K562 (cell line): ENCODE measurements around the gene HES6. TPM values are rescaled to one million over a fixed set of nuclear protein-coding genes. Genes with fewer than 3 reads are reported as not detected.
A peak's percentile ranks its signal among the peaks of the same experiment; 100 is the strongest.

Experiments used
- ARID4B ChIP-seq: sonication (generic); formaldehyde crosslinking; IDR thresholded peaks from 2 replicates; pipeline ENCODE4 v1.8.0; 2022; ENCODE audit warnings: mild to moderate bottlenecking, missing genetic modification reagents
- FOXK2 ChIP-seq, 2 experiments: fragments of 450-650 bp; IDR thresholded peaks in 1 of 2; conservative IDR thresholded peaks in 1 of 2; 2 replicates each; pipeline ENCODE4 v1.6.1; 2016; ENCODE audit warnings: low read depth in 2 of 2, mild to moderate bottlenecking in 1 of 2
- MGA ChIP-seq: fragments of 450-650 bp; IDR thresholded peaks from 2 replicates; pipeline ENCODE4 v1.6.1; 2016; ENCODE audit warnings: mild to moderate bottlenecking, moderate library complexity
- TAF7 ChIP-seq: fragments of 450-650 bp; IDR thresholded peaks from 2 replicates; pipeline ENCODE4 v1.6.1; 2016; ENCODE audit warnings: missing genetic modification characterization, missing compliant biosample characterization
- ZNF511 ChIP-seq: sonication (generic); formaldehyde crosslinking; IDR thresholded peaks from 2 replicates; pipeline ENCODE4 v1.8.0; 2022; ENCODE audit warnings: mild to moderate bottlenecking, missing genetic modification reagents
- ZNF696 ChIP-seq: fragments of 250-450 bp; sonication (Bioruptor Pico); conservative IDR thresholded peaks from 2 replicates; pipeline ENCODE4 v1.4.0; 2020; ENCODE audit warnings: mild to moderate bottlenecking, moderate library complexity
- polyA plus RNA-seq, 8 experiments: library from polyadenylated mRNA; depleted of rRNA in 4 of 8; stranded (reverse) in 5 of 8; unstranded in 3 of 8; fragments of >200 nt; fragmentation: Nextera tagmentation in 2 of 8; fragmentation: Illumina TruSeq in 1 of 8; extraction: Ambion mirVana in 2 of 8; extraction: Trizol in 1 of 8; gene quantifications; 2 replicates each; pipeline versions ENCODE4 v1.2.1 to v1.2.3, GENCODE V29; 2011 to 2014; ENCODE audit warnings: inconsistent platforms in 1 of 8, missing spikeins in 1 of 8
- total RNA-seq, 7 experiments: library from RNA; depleted of rRNA in 6 of 7; stranded (reverse); fragments of >200 nt in 6 of 7; fragmentation: Illumina TruSeq in 2 of 7; extraction: Trizol in 2 of 7; gene quantifications; 2 replicates each; pipeline versions ENCODE4 v1.2.1 to v1.2.3, GENCODE V29; 2011 to 2021; ENCODE audit warnings: low replicate concordance in 1 of 7

HES6 gene
- total and polyA plus RNA-seq, 9 of the 15 experiments (the other 6 are each of a cell fraction or from before 2014, with no cell fraction given), result 6.2 to 133 (median 29.2) TPM

GRCh38 chr2:238288650-238289573, 49.1 kb upstream of the HES6 start (continued):
- peak; percentile 72 for TF ChIP-seq MGA
- peak; percentile 17; the same call in 1 of the 2 replicates for TF ChIP-seq TAF7 (tag)
- peak; percentile 27; the same call in 1 of the 2 replicates for TF ChIP-seq ARID4B (CRISPR knock-in tag)
- peak; percentile 17 to 88; a peak in 2 of 4 replicates for TF ChIP-seq FOXK2 (conservative IDR thresholded peaks at IDR 0.05 in 1 of 2, IDR thresholded peaks at IDR 0.05 in 1 of 2; ENCODE audit: low read depth in 2 of 2)
- no peak for TF ChIP-seq ZNF696
- peak; percentile 50; the same call in 1 of the 2 replicates for TF ChIP-seq ZNF511
